K562 (cell line): ENCODE measurements around the gene TXLNA. TPM values are rescaled to one million over a fixed set of nuclear protein-coding genes. Genes with fewer than 3 reads are reported as not detected.

ENCODE experiments used
- ARID2 ChIP-seq: fragments of 450-650 bp; IDR thresholded peaks from 2 replicates; pipeline ENCODE4 v1.6.1; 2017; ENCODE audit warnings: antibody characterized with exemption, mild to moderate bottlenecking
- ATF1 ChIP-seq, 2 experiments: fragments of 450-650 bp in 1 of 2; IDR thresholded peaks; 2 replicates each; pipeline ENCODE4 v1.6.1; 2016; ENCODE audit warnings: missing compliant biosample characterization in 1 of 2, missing genetic modification characterization in 1 of 2
- CREM ChIP-seq: IDR thresholded peaks from 2 replicates; pipeline ENCODE4 v1.6.1; 2014; ENCODE audit warnings: antibody characterized with exemption, low read depth
- E4F1 ChIP-seq: fragments of 250-450 bp; sonication (Bioruptor Pico); IDR thresholded peaks from 2 replicates; pipeline ENCODE4 v1.5.0; 2021; ENCODE audit warnings: mild to moderate bottlenecking, borderline replicate concordance
- ELF1 ChIP-seq: fragments of 200-800 bp; sonication (Bioruptor generic); IDR thresholded peaks from 2 replicates; pipeline ENCODE4 v1.6.1; 2016; ENCODE audit warnings: missing genetic modification characterization, missing compliant biosample characterization
- KHSRP ChIP-seq: fragments of 450-650 bp; IDR thresholded peaks from 2 replicates; pipeline ENCODE4 v1.6.1; 2017
- NBN ChIP-seq: fragments of 450-650 bp; IDR thresholded peaks from 2 replicates; pipeline ENCODE4 v1.6.1; 2016; ENCODE audit warnings: low read depth, mild to moderate bottlenecking
- PTRF ChIP-seq: fragments of 450-650 bp; IDR thresholded peaks from 2 replicates; pipeline ENCODE4 v1.6.1; 2016; ENCODE audit warnings: mild to moderate bottlenecking, missing genetic modification characterization, missing compliant biosample characterization
- SNIP1 ChIP-seq: fragments of 450-650 bp; IDR thresholded peaks from 2 replicates; pipeline ENCODE4 v1.7.1; 2017; ENCODE audit warnings: low read depth, mild to moderate bottlenecking
- TAF15 ChIP-seq: fragments of 200-400 bp; formaldehyde crosslinking; IDR thresholded peaks from 2 replicates; pipeline ENCODE4 v1.6.1; 2017; ENCODE audit warnings: mild to moderate bottlenecking, low read depth, low read length, moderate library complexity
- ZNF347 ChIP-seq: fragments of 450-650 bp; formaldehyde crosslinking; IDR thresholded peaks from 2 replicates; pipeline ENCODE4 v1.4.0; 2020; ENCODE audit warnings: low read depth, mild to moderate bottlenecking, moderate library complexity
- ZNF644 ChIP-seq: fragments of 200-800 bp; sonication (Bioruptor generic); IDR thresholded peaks from 2 replicates; pipeline ENCODE4 v1.6.1; 2016; ENCODE audit warnings: low read depth, missing genetic modification characterization, missing compliant biosample characterization
- polyA plus RNA-seq, 8 experiments: library from polyadenylated mRNA; depleted of rRNA in 4 of 8; stranded (reverse) in 5 of 8; unstranded in 3 of 8; fragments of >200 nt; fragmentation: Nextera tagmentation in 2 of 8; fragmentation: Illumina TruSeq in 1 of 8; extraction: Ambion mirVana in 2 of 8; extraction: Trizol in 1 of 8; gene quantifications; 2 replicates each; pipeline versions ENCODE4 v1.2.1 to v1.2.3, GENCODE V29; 2011 to 2014; ENCODE audit warnings: inconsistent platforms in 1 of 8, missing spikeins in 1 of 8
- total RNA-seq, 7 experiments: library from RNA; depleted of rRNA in 6 of 7; stranded (reverse); fragments of >200 nt in 6 of 7; fragmentation: Illumina TruSeq in 2 of 7; extraction: Trizol in 2 of 7; gene quantifications; 2 replicates each; pipeline versions ENCODE4 v1.2.1 to v1.2.3, GENCODE V29; 2011 to 2021; ENCODE audit warnings: low replicate concordance in 1 of 7
- TF ChIP-seq, protein P1 (sequence below): sonication (generic); formaldehyde crosslinking; IDR thresholded peaks from 2 replicates; pipeline ENCODE4 v1.8.0; 2023; ENCODE audit warnings: mild to moderate bottlenecking, missing genetic modification reagents
- TF ChIP-seq, protein P2 (sequence below): fragments of 450-650 bp; IDR thresholded peaks from 2 replicates; pipeline ENCODE4 v1.6.1; 2016; ENCODE audit warnings: missing biosample characterization, missing genetic modification characterization
- TF ChIP-seq, protein P3 (sequence below): IDR thresholded peaks from 2 replicates; pipeline ENCODE4 v1.6.1; 2011; ENCODE audit warnings: borderline replicate concordance, low read depth, mild to moderate bottlenecking, moderate library complexity, low read length; ENCODE audit not compliant: insufficient read depth, poor library complexity, severe bottlenecking
- TF ChIP-seq, protein P4 (sequence below): fragments of 450-650 bp; IDR thresholded peaks from 2 replicates; pipeline ENCODE4 v1.6.1; 2018; ENCODE audit warnings: mild to moderate bottlenecking, low read depth; ENCODE audit not compliant: partially characterized antibody
- TF ChIP-seq, protein P5 (sequence below), 2 experiments: fragments of 250-450 bp in 1 of 2; fragments of 450-650 bp in 1 of 2; sonication (Bioruptor Pico) in 1 of 2; IDR thresholded peaks; 2 replicates each; pipeline versions ENCODE4 v1.6.1 to v1.8.0; 2016 to 2021; ENCODE audit warnings: mild to moderate bottlenecking in 2 of 2, moderate library complexity in 2 of 2, missing compliant biosample characterization in 1 of 2, missing genetic modification characterization in 1 of 2

The TXLNA gene
- total and polyA plus RNA-seq, 9 of the 15 experiments (the other 6 are each of a cell fraction or from before 2014, with no cell fraction given) = 9.2 to 54.5 (median 39.3) TPM

GRCh38 chr1:32200226-32201010 lies 20.9 kb downstream of the TXLNA start, which contains the start of gene CCDC28B (continued):
- TF ChIP-seq ZNF644 (tag) (no peak), CREM (peak; percentile 88), PTRF (0 out of 2 replicates have a peak, but pooled peaks have one; percentile 30), SNIP1 (no peak), E4F1 (no peak; the same call in 1 of the 2 replicates), ARID2 (no peak), ZNF347 (CRISPR knock-in tag) (no peak), ELF1 (tag) (no peak), TAF15 (no peak), ATF1 (CRISPR knock-in tag; IDR thresholded peaks at IDR 0.05) (no peak), ATF1 (tag; IDR thresholded peaks at IDR 0.05) (peak; percentile 90), NBN (peak; percentile 49; the same call in 1 of the 2 replicates), KHSRP (no peak)
- TF ChIP-seq, protein P1, sequence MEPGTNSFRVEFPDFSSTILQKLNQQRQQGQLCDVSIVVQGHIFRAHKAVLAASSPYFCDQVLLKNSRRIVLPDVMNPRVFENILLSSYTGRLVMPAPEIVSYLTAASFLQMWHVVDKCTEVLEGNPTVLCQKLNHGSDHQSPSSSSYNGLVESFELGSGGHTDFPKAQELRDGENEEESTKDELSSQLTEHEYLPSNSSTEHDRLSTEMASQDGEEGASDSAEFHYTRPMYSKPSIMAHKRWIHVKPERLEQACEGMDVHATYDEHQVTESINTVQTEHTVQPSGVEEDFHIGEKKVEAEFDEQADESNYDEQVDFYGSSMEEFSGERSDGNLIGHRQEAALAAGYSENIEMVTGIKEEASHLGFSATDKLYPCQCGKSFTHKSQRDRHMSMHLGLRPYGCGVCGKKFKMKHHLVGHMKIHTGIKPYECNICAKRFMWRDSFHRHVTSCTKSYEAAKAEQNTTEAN = no peak
- TF ChIP-seq, protein P2, sequence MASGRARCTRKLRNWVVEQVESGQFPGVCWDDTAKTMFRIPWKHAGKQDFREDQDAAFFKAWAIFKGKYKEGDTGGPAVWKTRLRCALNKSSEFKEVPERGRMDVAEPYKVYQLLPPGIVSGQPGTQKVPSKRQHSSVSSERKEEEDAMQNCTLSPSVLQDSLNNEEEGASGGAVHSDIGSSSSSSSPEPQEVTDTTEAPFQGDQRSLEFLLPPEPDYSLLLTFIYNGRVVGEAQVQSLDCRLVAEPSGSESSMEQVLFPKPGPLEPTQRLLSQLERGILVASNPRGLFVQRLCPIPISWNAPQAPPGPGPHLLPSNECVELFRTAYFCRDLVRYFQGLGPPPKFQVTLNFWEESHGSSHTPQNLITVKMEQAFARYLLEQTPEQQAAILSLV (tag) = no peak
- TF ChIP-seq, protein P3, sequence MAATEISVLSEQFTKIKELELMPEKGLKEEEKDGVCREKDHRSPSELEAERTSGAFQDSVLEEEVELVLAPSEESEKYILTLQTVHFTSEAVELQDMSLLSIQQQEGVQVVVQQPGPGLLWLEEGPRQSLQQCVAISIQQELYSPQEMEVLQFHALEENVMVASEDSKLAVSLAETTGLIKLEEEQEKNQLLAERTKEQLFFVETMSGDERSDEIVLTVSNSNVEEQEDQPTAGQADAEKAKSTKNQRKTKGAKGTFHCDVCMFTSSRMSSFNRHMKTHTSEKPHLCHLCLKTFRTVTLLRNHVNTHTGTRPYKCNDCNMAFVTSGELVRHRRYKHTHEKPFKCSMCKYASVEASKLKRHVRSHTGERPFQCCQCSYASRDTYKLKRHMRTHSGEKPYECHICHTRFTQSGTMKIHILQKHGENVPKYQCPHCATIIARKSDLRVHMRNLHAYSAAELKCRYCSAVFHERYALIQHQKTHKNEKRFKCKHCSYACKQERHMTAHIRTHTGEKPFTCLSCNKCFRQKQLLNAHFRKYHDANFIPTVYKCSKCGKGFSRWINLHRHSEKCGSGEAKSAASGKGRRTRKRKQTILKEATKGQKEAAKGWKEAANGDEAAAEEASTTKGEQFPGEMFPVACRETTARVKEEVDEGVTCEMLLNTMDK = no peak
- TF ChIP-seq, protein P4, sequence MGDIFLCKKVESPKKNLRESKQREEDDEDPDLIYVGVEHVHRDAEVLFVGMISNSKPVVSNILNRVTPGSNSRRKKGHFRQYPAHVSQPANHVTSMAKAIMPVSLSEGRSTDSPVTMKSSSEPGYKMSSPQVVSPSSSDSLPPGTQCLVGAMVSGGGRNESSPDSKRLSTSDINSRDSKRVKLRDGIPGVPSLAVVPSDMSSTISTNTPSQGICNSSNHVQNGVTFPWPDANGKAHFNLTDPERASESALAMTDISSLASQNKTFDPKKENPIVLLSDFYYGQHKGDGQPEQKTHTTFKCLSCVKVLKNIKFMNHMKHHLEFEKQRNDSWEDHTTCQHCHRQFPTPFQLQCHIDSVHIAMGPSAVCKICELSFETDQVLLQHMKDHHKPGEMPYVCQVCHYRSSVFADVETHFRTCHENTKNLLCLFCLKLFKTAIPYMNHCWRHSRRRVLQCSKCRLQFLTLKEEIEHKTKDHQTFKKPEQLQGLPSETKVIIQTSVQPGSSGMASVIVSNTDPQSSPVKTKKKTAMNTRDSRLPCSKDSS = no peak
- TF ChIP-seq, protein P5, sequence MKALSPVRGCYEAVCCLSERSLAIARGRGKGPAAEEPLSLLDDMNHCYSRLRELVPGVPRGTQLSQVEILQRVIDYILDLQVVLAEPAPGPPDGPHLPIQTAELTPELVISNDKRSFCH (CRISPR knock-in tag; IDR thresholded peaks at IDR 0.05) = no peak
- TF ChIP-seq, protein P5 (tag; IDR thresholded peaks at IDR 0.05) = 0 out of 2 replicates have a peak, but pooled peaks have one; percentile 39
